K562 (cell line): ENCODE results near the gene NPC1. TPM values are rescaled to one million over a fixed set of nuclear protein-coding genes. Genes with fewer than 3 reads are reported as not detected.

Experiments
- ATAC-seq: fragments of 200-7000 bp; cut with Tn5 transposase; 3 replicates; pipeline ENCODE4 v1.9.1; 2020; ENCODE audit warnings: moderate library complexity
- BruUV-seq: library from RNA; stranded (reverse); fragments of 400-500 nt; replicated peaks from 2 replicates; lab custom pipeline; 2021; lab: Mats Ljungman, UMichigan
- CTCF ChIA-PET: fragments of 300-600 bp; formaldehyde crosslinking; extraction: SDS; loops from one replicate; lab custom pipeline; 2021; ENCODE audit warnings: low intra/inter-chr PET ratio; lab: Yijun Ruan, JAX
- POLR2A ChIA-PET: fragments of 300-600, 350-650 bp; sonication (Branson Sonifier 250); formaldehyde crosslinking; extraction: SDS; loops from one replicate; lab custom pipeline; 2021; ENCODE audit warnings: antibody characterized with exemption, inconsistent platforms; lab: Yijun Ruan, JAX
- DNase-seq, 4 experiments: peaks; one replicate each; pipeline versions ENCODE4 v3.0.0 to v3.0.0-alpha.2; 2011 to 2018; ENCODE audit warnings: low spot score in 3 of 4, mixed read lengths in 3 of 4; ENCODE audit errors: extremely low read depth in 1 of 4
- FAIRE-seq: peaks from 2 replicates; lab custom pipeline; 2011; peaks lifted over from hg19 to GRCh38; lab: Jason Lieb, UNC
- H2AFZ ChIP-seq: 2 replicates; pipeline ENCODE4 v1.6.0; 2011; ENCODE audit warnings: low read depth, low read length, control low read depth, inconsistent platforms
- H3K27ac ChIP-seq: fragments of 200-600 bp; 3 replicates; pipeline ENCODE4 v1.8.0; 2011; ENCODE audit warnings: low read depth, mild to moderate bottlenecking, control low read depth, inconsistent platforms, low read length, moderate library complexity, mixed read lengths; ENCODE audit errors: extremely low read depth
- H3K27me3 ChIP-seq, 2 experiments: fragments of 300-600 bp in 1 of 2; 2 replicates in 1 of 2; 3 replicates in 1 of 2; pipeline versions ENCODE4 v1.6.0 to v1.8.0; 2011; ENCODE audit warnings: inconsistent platforms in 2 of 2, low read length in 2 of 2, mild to moderate bottlenecking in 1 of 2, mixed read lengths in 1 of 2, moderate library complexity in 1 of 2; ENCODE audit not compliant: control insufficient read depth in 2 of 2, insufficient read depth in 2 of 2
- H3K36me3 ChIP-seq: fragments of 300-600 bp; 3 replicates; pipeline ENCODE4 v1.8.0; 2011; ENCODE audit warnings: mild to moderate bottlenecking, low read length, inconsistent platforms; ENCODE audit not compliant: control insufficient read depth, insufficient read depth
- H3K4me1 ChIP-seq, 2 experiments: fragments of 200-600 bp in 1 of 2; replicated peaks in 1 of 2; 2 replicates in 1 of 2; 3 replicates in 1 of 2; pipeline versions ENCODE4 v1.5.1 to v1.8.0; 2011; ENCODE audit warnings: inconsistent platforms in 2 of 2, low read length in 2 of 2, mild to moderate bottlenecking in 1 of 2, mixed read lengths in 1 of 2, moderate library complexity in 1 of 2; ENCODE audit not compliant: control insufficient read depth in 2 of 2, insufficient read depth in 2 of 2
- H3K4me2 ChIP-seq: 2 replicates; pipeline ENCODE4 v1.6.1; 2011; ENCODE audit warnings: low read length, control low read depth, inconsistent platforms, mixed read lengths; ENCODE audit not compliant: insufficient read depth
- H3K4me3 ChIP-seq: fragments of 200-600 bp; sonication (generic), shearing (Covaris generic); 2 replicates; pipeline ENCODE4 v1.5.1; 2016; ENCODE audit warnings: control low read depth, inconsistent platforms
- H3K79me2 ChIP-seq: fragments of 200-600 bp; 3 replicates; pipeline ENCODE4 v1.8.0; 2011; ENCODE audit warnings: low read length, inconsistent platforms; ENCODE audit not compliant: control insufficient read depth, insufficient read depth
- H3K9ac ChIP-seq, 2 experiments: 2 replicates each; pipeline versions ENCODE4 v1.6.0 to v1.6.1; 2011; ENCODE audit warnings: low read depth in 2 of 2, low read length in 2 of 2, control low read depth in 1 of 2, inconsistent platforms in 1 of 2, mild to moderate bottlenecking in 1 of 2, mixed read lengths in 1 of 2; ENCODE audit not compliant: insufficient read depth in 1 of 2
- H3K9me1 ChIP-seq: one replicate; pipeline ENCODE4 v1.6.0; 2011; ENCODE audit warnings: inconsistent platforms, mild to moderate bottlenecking, low read length, moderate library complexity; ENCODE audit not compliant: control insufficient read depth, insufficient read depth
- H3K9me3 ChIP-seq: replicated peaks from 2 replicates; pipeline ENCODE4 v1.5.1; 2011; ENCODE audit warnings: low read depth, low read length, inconsistent platforms; ENCODE audit not compliant: control insufficient read depth, insufficient read depth
- H4K20me1 ChIP-seq: replicated peaks from 2 replicates; pipeline ENCODE4 v1.6.1; 2011; ENCODE audit warnings: low read length, inconsistent platforms, mixed read lengths; ENCODE audit not compliant: control insufficient read depth, insufficient read depth
- CEBPB ChIP-seq: fragments of 450-650 bp; IDR thresholded peaks from 2 replicates; pipeline ENCODE4 v1.6.1; 2016; ENCODE audit warnings: missing genetic modification characterization, missing compliant biosample characterization
- CEBPG ChIP-seq, 3 experiments: fragments of 200-800 bp in 1 of 3; sonication (Bioruptor generic) in 1 of 3; sonication (generic) in 1 of 3; formaldehyde crosslinking in 1 of 3; IDR thresholded peaks in 2 of 3; conservative IDR thresholded peaks in 1 of 3; 2 replicates each; pipeline versions ENCODE4 v1.6.1 to v1.8.0; 2016 to 2022; ENCODE audit warnings: missing compliant biosample characterization in 2 of 3, missing genetic modification characterization in 2 of 3, mild to moderate bottlenecking in 1 of 3, missing genetic modification reagents in 1 of 3
- JUNB ChIP-seq: fragments of 450-650 bp; formaldehyde crosslinking; conservative IDR thresholded peaks from 2 replicates; pipeline ENCODE4 v1.4.0; 2020; ENCODE audit warnings: mild to moderate bottlenecking
- NFIC ChIP-seq: fragments of 450-650 bp; IDR thresholded peaks from 2 replicates; pipeline ENCODE4 v1.6.1; 2017; ENCODE audit warnings: mild to moderate bottlenecking, inconsistent platforms
- ZEB2 ChIP-seq: fragments of 450-650 bp; IDR thresholded peaks from 2 replicates; pipeline ENCODE4 v1.6.1; 2016
- WGBS: fragments of 100-300 bp; shearing (Covaris generic); methylation state at CpG from one replicate; pipeline ENCODE4 v1.1.6; 2016; ENCODE audit warnings: low coverage, mixed read lengths; ENCODE audit not compliant: insufficient coverage; ENCODE audit errors: missing lambda C conversion rate; 5-methylcytosine and 5-hydroxymethylcytosine counted together
- in situ Hi-C: fragments of 300-500 bp; cut with MboI; formaldehyde crosslinking; loops from 4 replicates; pipeline ENCODE4 v1.15.0; 2018; ENCODE audit warnings: inconsistent platforms, mixed read lengths
- intact Hi-C: fragments of 100-400 bp; cut with micrococcal nuclease; formaldehyde crosslinking; loops from 2 replicates; pipeline ENCODE4 v1.14.2; 2022
- polyA plus RNA-seq, 8 experiments: library from polyadenylated mRNA; depleted of rRNA in 4 of 8; stranded (reverse) in 5 of 8; unstranded in 3 of 8; fragments of >200 nt; fragmentation: Nextera tagmentation in 2 of 8; fragmentation: Illumina TruSeq in 1 of 8; extraction: Ambion mirVana in 2 of 8; extraction: Trizol in 1 of 8; gene quantifications; 2 replicates each; pipeline versions ENCODE4 v1.2.1 to v1.2.3, GENCODE V29; 2011 to 2014; ENCODE audit warnings: inconsistent platforms in 1 of 8, missing spikeins in 1 of 8
- total RNA-seq, 7 experiments: library from RNA; depleted of rRNA in 6 of 7; stranded (reverse); fragments of >200 nt in 6 of 7; fragmentation: Illumina TruSeq in 2 of 7; extraction: Trizol in 2 of 7; gene quantifications; 2 replicates each; pipeline versions ENCODE4 v1.2.1 to v1.2.3, GENCODE V29; 2011 to 2021; ENCODE audit warnings: low replicate concordance in 1 of 7

NPC1 gene
- total and polyA plus RNA-seq, 9 of the 15 experiments (the other 6 are each of a cell fraction or from before 2014, with no cell fraction given), result 17.1 to 45.9 (median 27.6) TPM

GRCh38 chr18:23578891-23579653 is 7.2 kb downstream of the NPC1 start:
- no peaks in the 10 kb centered on the region for H3K27me3 ChIP-seq
- H3K9ac ChIP-seq, result no peak overlapping the region
- no peak overlapping the region for H3K27ac ChIP-seq
- H3K4me3 ChIP-seq, result no peak overlapping the region
- H3K36me3 ChIP-seq, result peaks cover 32% of the 10 kb centered on the region; the same call in 2 of the 3 replicates
- H2AFZ ChIP-seq, result no peak overlapping the region
- H3K4me2 ChIP-seq, result no peak overlapping the region
- CTCF ChIA-PET, result no interaction called here
- in situ Hi-C loops (no loop called here), intact Hi-C loops (no loop called here)
- TF ChIP-seq CEBPB (peak; percentile 72), CEBPG (CRISPR knock-in tag; IDR thresholded peaks at IDR 0.05) (no peak), CEBPG (tag; conservative IDR thresholded peaks at IDR 0.05 in 1 of 2, IDR thresholded peaks at IDR 0.05 in 1 of 2) (peak; percentile 26 to 41; a peak in 2 of 4 replicates), NFIC (peak; percentile 39; the same call in 1 of the 2 replicates), JUNB (CRISPR knock-in tag) (no peak), ZEB2 (no peak)
- H3K9me1 ChIP-seq, result no peaks in the 10 kb centered on the region
- H3K4me1 ChIP-seq, result peaks cover 0 to 10% of the 10 kb centered on the region in 2 experiments; a peak in 4 of 5 replicates
- no peak for DNase-seq
- H4K20me1 ChIP-seq, result no peaks in the 10 kb centered on the region; the same call in none of the 2 replicates
- POLR2A ChIA-PET, result interaction anchor here (0.7 to 1.3 kb wide), 5 partner anchors 16 to 122 kb away, joined by 3 to 5 read pairs (median 4); no protein-coding TSS in a partner anchor
- peaks cover 26% of the 10 kb centered on the region for H3K79me2 ChIP-seq
- FAIRE-seq, result no peak
- BruUV-seq, result no TSS peak
- 84% methylated on average over 8 of the region's 8 CpGs for WGBS
- no peak for ATAC-seq
- H3K9me3 ChIP-seq, result no peaks in the 10 kb centered on the region
